Measurements from ENCODE around the gene TSACC. TPM values are rescaled to one million over a fixed set of nuclear protein-coding genes. Genes with fewer than 3 reads are reported as not detected.

TSACC gene
- total RNA-seq, 1 experiment from 2014 or later: 3.6 TPM

DNA sequence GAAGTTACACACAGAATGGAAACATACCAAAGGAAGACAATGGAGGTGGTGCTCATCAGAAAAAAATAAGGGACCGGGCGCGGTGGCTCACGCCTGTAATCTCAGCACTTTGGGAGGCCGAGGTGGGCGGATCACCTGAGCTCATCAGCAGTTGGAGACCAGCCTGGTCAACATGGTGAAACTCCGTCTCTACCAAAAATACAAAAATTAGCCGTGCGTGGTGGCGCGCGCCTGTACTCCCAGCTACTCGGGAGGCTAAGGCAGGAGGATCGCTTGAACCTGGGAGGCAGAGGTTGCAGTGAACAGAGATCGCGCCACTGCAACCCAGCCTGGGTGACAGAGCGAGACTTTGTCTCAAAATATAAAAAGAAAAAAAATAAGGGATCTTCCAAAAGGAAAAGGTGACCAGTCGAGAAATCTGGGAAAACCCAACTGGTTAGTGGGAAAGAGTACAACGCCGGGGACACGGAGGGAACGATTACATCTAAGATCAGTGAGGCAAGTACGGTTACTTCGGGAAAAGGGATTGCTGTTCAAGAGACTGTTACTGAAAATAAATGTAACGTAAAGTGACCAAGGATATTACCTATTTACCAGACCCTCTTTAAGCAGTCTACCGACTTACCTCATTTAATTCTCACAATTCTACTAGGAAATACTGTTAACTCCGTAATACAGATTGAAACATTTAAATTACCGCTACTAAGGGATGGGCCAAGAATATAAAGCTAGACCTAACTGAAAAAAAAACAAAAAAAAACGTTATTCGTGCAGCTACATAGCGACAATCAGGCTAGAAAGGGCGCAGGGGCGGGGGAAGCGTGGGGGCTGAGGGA lies 1.1 kb upstream of the TSACC start:
- no peaks in the 10 kb centered on the region for H3K9me3 ChIP-seq (ENCODE audit: control insufficient read depth, insufficient read depth, low read depth, low read length)
- no peak for TF ChIP-seq POLR2AphosphoS5 (IDR thresholded peaks at IDR 0.05; ENCODE audit: low read depth, low read length)
- no peak for TF ChIP-seq REST (IDR thresholded peaks at IDR 0.05; ENCODE audit: insufficient read depth in 1 of 2, low read depth in 2 of 2, low read length in 1 of 2)
- TF ChIP-seq SIN3A (IDR thresholded peaks at IDR 0.05; ENCODE audit: borderline replicate concordance, insufficient read depth, low read depth, low read length): no peak
- TF ChIP-seq TCF7L2 (IDR thresholded peaks at IDR 0.05; ENCODE audit: low read depth, low read length): no peak
- TF ChIP-seq, protein P1, sequence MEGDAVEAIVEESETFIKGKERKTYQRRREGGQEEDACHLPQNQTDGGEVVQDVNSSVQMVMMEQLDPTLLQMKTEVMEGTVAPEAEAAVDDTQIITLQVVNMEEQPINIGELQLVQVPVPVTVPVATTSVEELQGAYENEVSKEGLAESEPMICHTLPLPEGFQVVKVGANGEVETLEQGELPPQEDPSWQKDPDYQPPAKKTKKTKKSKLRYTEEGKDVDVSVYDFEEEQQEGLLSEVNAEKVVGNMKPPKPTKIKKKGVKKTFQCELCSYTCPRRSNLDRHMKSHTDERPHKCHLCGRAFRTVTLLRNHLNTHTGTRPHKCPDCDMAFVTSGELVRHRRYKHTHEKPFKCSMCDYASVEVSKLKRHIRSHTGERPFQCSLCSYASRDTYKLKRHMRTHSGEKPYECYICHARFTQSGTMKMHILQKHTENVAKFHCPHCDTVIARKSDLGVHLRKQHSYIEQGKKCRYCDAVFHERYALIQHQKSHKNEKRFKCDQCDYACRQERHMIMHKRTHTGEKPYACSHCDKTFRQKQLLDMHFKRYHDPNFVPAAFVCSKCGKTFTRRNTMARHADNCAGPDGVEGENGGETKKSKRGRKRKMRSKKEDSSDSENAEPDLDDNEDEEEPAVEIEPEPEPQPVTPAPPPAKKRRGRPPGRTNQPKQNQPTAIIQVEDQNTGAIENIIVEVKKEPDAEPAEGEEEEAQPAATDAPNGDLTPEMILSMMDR (IDR thresholded peaks at IDR 0.05): no peak
- CTCF ChIA-PET: interaction anchor here (0.6 to 0.7 kb wide), 2 partner anchors 38 to 70 kb away, joined by 3 read pairs; no protein-coding TSS in a partner anchor
- DNase-seq (ENCODE audit: low read depth, low spot score): no peak
- intact Hi-C loops (cut with micrococcal nuclease; ENCODE audit: unreplicated experiment) (no loop called here), in situ Hi-C loops (cut with HindIII; ENCODE audit: low pct_unique_long_range_greater_than_20kb, low sequenced_read_pairs) (no loop called here)
- BruUV-seq (replicated peaks): TSS peak; percentile 75
- peak overlapping the region; percentile 99 for H3K4me3 ChIP-seq (ENCODE audit: low read depth in 2 of 2, low read length in 2 of 2)
- no peak for ATAC-seq
- peak overlapping the region; percentile 98 for H3K27ac ChIP-seq (ENCODE audit: low read length)
- H3K36me3 ChIP-seq (ENCODE audit: control insufficient read depth, insufficient read depth, low read length): peaks cover 39% of the 10 kb centered on the region
- H3K4me1 ChIP-seq (ENCODE audit: control insufficient read depth, insufficient read depth, low read length): peaks cover 11% of the 10 kb centered on the region
- no peaks in the 10 kb centered on the region for H3K27me3 ChIP-seq (ENCODE audit: control insufficient read depth, insufficient read depth, low read length)
- POLR2A ChIA-PET: interaction anchor here (0.6 kb wide), 2 partner anchors 11 to 34 kb away, joined by 3 to 4 read pairs; no protein-coding TSS in a partner anchor

- peak overlapping the region; percentile 98 for H3K27ac ChIP-seq (ENCODE audit: low read length)
- peaks cover 11% of the 10 kb centered on the region for H3K4me1 ChIP-seq (ENCODE audit: control insufficient read depth, insufficient read depth, low read length)
- POLR2A ChIA-PET: interaction anchor here (0.6 kb wide), 2 partner anchors 11 to 34 kb away, joined by 3 to 4 read pairs; no protein-coding TSS in a partner anchor
- in situ Hi-C loops (cut with HindIII; ENCODE audit: low pct_unique_long_range_greater_than_20kb, low sequenced_read_pairs) (no loop called here), intact Hi-C loops (cut with micrococcal nuclease; ENCODE audit: unreplicated experiment) (no loop called here)
- ATAC-seq (peak; percentile 20), DNase-seq (ENCODE audit: low read depth, low spot score) (no peak)
- BruUV-seq (replicated peaks): no TSS peak
- peaks cover 34% of the 10 kb centered on the region for H3K36me3 ChIP-seq (ENCODE audit: control insufficient read depth, insufficient read depth, low read length)
- H3K27me3 ChIP-seq (ENCODE audit: control insufficient read depth, insufficient read depth, low read length): no peaks in the 10 kb centered on the region
- CTCF ChIA-PET: interaction anchor here (0.7 kb wide), 1 partner anchor 70 kb away, joined by 3 read pairs; no protein-coding TSS in a partner anchor
- H3K9me3 ChIP-seq (ENCODE audit: control insufficient read depth, insufficient read depth, low read depth, low read length): no peaks in the 10 kb centered on the region
- peak overlapping the region; percentile 99 for H3K4me3 ChIP-seq (ENCODE audit: low read depth in 2 of 2, low read length in 2 of 2)
- TF ChIP-seq POLR2AphosphoS5 (IDR thresholded peaks at IDR 0.05; ENCODE audit: low read depth, low read length) (no peak), SIN3A (IDR thresholded peaks at IDR 0.05; ENCODE audit: borderline replicate concordance, insufficient read depth, low read depth, low read length) (0 out of 2 replicates have a peak, but pooled peaks have one; percentile 52)
Observed at GRCh38 chr1:156337888-156338179, 492 bp upstream of the TSACC start.

Data from Panc1 (cell line).